ENCODE measurements around the gene CLIC5.

The CLIC5 gene

DNA sequence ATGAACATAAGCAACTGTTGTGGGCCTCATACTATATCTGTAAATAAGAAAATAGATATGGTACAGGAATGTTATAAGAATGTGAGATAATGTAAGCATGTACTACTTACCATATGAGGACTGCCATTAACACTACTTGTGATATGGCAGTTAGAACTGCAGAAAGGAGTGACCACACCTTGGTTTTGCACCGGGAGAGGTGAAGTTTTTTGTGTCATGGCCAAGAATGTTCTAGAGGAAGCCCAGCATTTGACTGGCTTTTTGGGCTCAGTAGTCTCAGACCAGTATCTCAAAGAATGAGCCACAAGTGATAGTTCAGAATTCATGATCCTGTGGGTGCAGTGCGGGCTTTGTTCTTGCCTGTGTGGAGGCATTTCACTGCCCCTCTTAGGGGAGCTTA is 123.5 kb downstream of the CLIC5 start:
- DNase-seq (ENCODE audit: low read depth): no peak
- TF ChIP-seq, protein P1, sequence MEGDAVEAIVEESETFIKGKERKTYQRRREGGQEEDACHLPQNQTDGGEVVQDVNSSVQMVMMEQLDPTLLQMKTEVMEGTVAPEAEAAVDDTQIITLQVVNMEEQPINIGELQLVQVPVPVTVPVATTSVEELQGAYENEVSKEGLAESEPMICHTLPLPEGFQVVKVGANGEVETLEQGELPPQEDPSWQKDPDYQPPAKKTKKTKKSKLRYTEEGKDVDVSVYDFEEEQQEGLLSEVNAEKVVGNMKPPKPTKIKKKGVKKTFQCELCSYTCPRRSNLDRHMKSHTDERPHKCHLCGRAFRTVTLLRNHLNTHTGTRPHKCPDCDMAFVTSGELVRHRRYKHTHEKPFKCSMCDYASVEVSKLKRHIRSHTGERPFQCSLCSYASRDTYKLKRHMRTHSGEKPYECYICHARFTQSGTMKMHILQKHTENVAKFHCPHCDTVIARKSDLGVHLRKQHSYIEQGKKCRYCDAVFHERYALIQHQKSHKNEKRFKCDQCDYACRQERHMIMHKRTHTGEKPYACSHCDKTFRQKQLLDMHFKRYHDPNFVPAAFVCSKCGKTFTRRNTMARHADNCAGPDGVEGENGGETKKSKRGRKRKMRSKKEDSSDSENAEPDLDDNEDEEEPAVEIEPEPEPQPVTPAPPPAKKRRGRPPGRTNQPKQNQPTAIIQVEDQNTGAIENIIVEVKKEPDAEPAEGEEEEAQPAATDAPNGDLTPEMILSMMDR (conservative IDR thresholded peaks at IDR 0.05; ENCODE audit: low read depth, low read length): no peak
- no peak overlapping the region for H3K4me3 ChIP-seq (ENCODE audit: low read depth, low read length)

GRCh38 chr6:45886776-45887175 is 128.9 kb downstream of the CLIC5 start:
- TF ChIP-seq, protein P1 (conservative IDR thresholded peaks at IDR 0.05; ENCODE audit: low read depth, low read length): no peak
- no peak for DNase-seq (ENCODE audit: low read depth)
- H3K4me3 ChIP-seq (ENCODE audit: low read depth, low read length): no peak overlapping the region

DNA sequence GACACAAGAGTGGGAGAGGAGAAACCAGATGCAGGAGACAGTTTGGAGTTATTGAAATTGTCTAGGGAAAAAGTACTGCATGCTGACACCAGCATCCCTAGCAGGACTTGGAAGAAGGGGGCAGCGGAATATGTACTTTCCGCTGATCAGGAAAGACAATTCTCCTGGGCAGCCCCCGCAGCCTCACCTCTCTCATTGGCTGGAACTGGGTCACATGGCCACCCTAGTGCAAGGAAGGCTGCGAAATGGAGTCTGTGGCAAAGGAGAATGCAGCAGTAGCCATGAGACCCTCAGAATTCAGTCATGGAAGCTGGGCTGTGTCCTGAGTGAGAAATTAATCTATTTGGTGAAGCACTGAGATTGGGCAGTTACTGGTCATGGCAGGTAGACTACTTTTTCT is 131.3 kb downstream of the CLIC5 start:
- H3K4me3 ChIP-seq (ENCODE audit: low read depth, low read length): no peak overlapping the region
- no peak for DNase-seq (ENCODE audit: low read depth)
- TF ChIP-seq, protein P1 (conservative IDR thresholded peaks at IDR 0.05; ENCODE audit: low read depth, low read length): no peak

DNA sequence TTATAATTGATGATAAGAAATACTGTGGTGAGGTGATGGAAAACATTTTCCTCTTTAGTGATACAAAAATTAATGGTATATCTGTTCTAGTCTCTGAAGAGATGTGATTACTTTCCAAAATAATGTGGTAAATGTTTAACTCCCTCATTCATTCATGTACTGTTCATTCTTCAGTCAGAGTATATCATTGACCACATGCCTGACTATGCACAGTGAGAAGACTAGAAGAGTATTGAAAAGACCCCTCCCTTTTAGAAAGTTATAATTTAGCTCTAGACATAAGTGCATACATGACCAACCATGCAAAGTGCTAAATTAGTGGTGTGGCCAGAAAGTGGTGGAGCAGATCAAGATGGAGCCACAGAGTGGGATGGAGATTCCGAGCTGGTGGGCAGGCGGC is 133.0 kb downstream of the CLIC5 start:
- TF ChIP-seq, protein P1 (conservative IDR thresholded peaks at IDR 0.05; ENCODE audit: low read depth, low read length): no peak
- no peak for DNase-seq (ENCODE audit: low read depth)
- H3K4me3 ChIP-seq (ENCODE audit: low read depth, low read length): no peak overlapping the region

- H3K4me3 ChIP-seq (ENCODE audit: low read depth, low read length): no peak overlapping the region
Measured at GRCh38 chr6:45881705-45882467, 133.8 kb downstream of the CLIC5 start.

GRCh38 chr6:45880676-45881075 is 135.0 kb downstream of the CLIC5 start:
- TF ChIP-seq, protein P1 (conservative IDR thresholded peaks at IDR 0.05; ENCODE audit: low read depth, low read length): no peak

More at GRCh38 chr6:45881705-45882467, 133.8 kb downstream of the CLIC5 start:
- DNase-seq (ENCODE audit: low read depth): no peak
- TF ChIP-seq, protein P1 (conservative IDR thresholded peaks at IDR 0.05; ENCODE audit: low read depth, low read length): no peak

GRCh38 chr6:45880159-45880558 is 135.5 kb downstream of the CLIC5 start:
- no peak for DNase-seq (ENCODE audit: low read depth)
- H3K4me3 ChIP-seq (ENCODE audit: low read depth, low read length): no peak overlapping the region
- TF ChIP-seq, protein P1 (conservative IDR thresholded peaks at IDR 0.05; ENCODE audit: low read depth, low read length): no peak

More at GRCh38 chr6:45880676-45881075, 135.0 kb downstream of the CLIC5 start:
- DNase-seq (ENCODE audit: low read depth): no peak
- H3K4me3 ChIP-seq (ENCODE audit: low read depth, low read length): no peak overlapping the region

Data from choroid plexus epithelial cell (primary cell).